ENCODE results near the gene SUPV3L1. TPM values are rescaled to one million over a fixed set of nuclear protein-coding genes. Genes with fewer than 3 reads are reported as not detected.
"Not testable (repeated sequence)": the region's sequence is repeated elsewhere in the genome, so short reads cannot be mapped to it uniquely, and the experiment has no call there.

The SUPV3L1 gene
- total RNA-seq, 2 experiments from 2014 or later: 78.1 to 78.7 TPM

- H3K27ac ChIP-seq (ENCODE audit: low read depth in 1 of 2, low read length in 2 of 2): no peak overlapping the region
- no peaks in the 10 kb centered on the region for H3K4me1 ChIP-seq (ENCODE audit: insufficient read depth, low read length)
- Mint-ChIP-seq H3K27me3 (no peaks in the 10 kb centered on the region), H3K9me3 (no peaks in the 10 kb centered on the region), H3K4me3 (no peak overlapping the region), H3K4me1 (ENCODE audit: low read depth) (no peaks in the 10 kb centered on the region), H3K36me3 (ENCODE audit: low read depth) (peaks cover 62% of the 10 kb centered on the region), H3K27ac (no peak overlapping the region)
- no peak for ATAC-seq (ENCODE audit: poor library complexity)
- no peaks in the 10 kb centered on the region for H3K9me3 ChIP-seq (ENCODE audit: control insufficient read depth in 1 of 2, insufficient read depth in 1 of 2, low read length in 2 of 2)
- POLR2A ChIA-PET: no interaction called here
- no peak for TF ChIP-seq CTCF (IDR thresholded peaks at IDR 0.05)
- intact Hi-C loops (cut with DNase I, micrococcal nuclease): no loop called here
- no peak overlapping the region for H3K4me3 ChIP-seq (ENCODE audit: low read length)
- CTCF ChIA-PET: no interaction called here
- no peaks in the 10 kb centered on the region for H3K27me3 ChIP-seq (ENCODE audit: control insufficient read depth in 1 of 2, insufficient read depth in 2 of 2, low read length in 2 of 2)
- DNase-seq: no peak
- H3K36me3 ChIP-seq (ENCODE audit: insufficient read depth, low read length): peaks cover 26% of the 10 kb centered on the region
Observed at GRCh38 chr10:69250041-69250440, 70.0 kb downstream of the SUPV3L1 start.

- DNase-seq; H3K27me3 Mint-ChIP-seq; H3K27ac Mint-ChIP-seq; H3K4me3 ChIP-seq (ENCODE audit: low read length); ATAC-seq (ENCODE audit: poor library complexity); intact Hi-C loops (cut with DNase I, micrococcal nuclease); H3K4me3 Mint-ChIP-seq; H3K4me1 Mint-ChIP-seq (ENCODE audit: low read depth); H3K27ac ChIP-seq (ENCODE audit: low read depth in 1 of 2, low read length in 2 of 2); H3K9me3 Mint-ChIP-seq; H3K4me1 ChIP-seq (ENCODE audit: insufficient read depth, low read length); H3K9me3 ChIP-seq (ENCODE audit: control insufficient read depth in 1 of 2, insufficient read depth in 1 of 2, low read length in 2 of 2); CTCF ChIA-PET; H3K27me3 ChIP-seq (ENCODE audit: control insufficient read depth in 1 of 2, insufficient read depth in 2 of 2, low read length in 2 of 2): not testable (repeated sequence)
- H3K36me3 Mint-ChIP-seq (ENCODE audit: low read depth): peaks cover 53% of the 10 kb centered on the region
- POLR2A ChIA-PET: interaction anchor here (0.6 kb wide), 1 partner anchor 20 kb away, joined by 4 read pairs; no protein-coding TSS in a partner anchor
- H3K36me3 ChIP-seq (ENCODE audit: insufficient read depth, low read length): peaks cover 26% of the 10 kb centered on the region
Observed at GRCh38 chr10:69251417-69251816, 71.4 kb downstream of the SUPV3L1 start.

GRCh38 chr10:69253171-69253570 is 73.1 kb downstream of the SUPV3L1 start:
- Mint-ChIP-seq H3K36me3 (ENCODE audit: low read depth) (peaks cover 56% of the 10 kb centered on the region), H3K9me3 (no peaks in the 10 kb centered on the region), H3K4me1 (ENCODE audit: low read depth) (no peaks in the 10 kb centered on the region), H3K27me3 (no peaks in the 10 kb centered on the region), H3K27ac (no peak overlapping the region), H3K4me3 (no peak overlapping the region)
- POLR2A ChIA-PET: interaction anchor here (0.7 kb wide), 1 partner anchor 20 kb away, joined by 3 read pairs; no protein-coding TSS in a partner anchor
- TF ChIP-seq CTCF (IDR thresholded peaks at IDR 0.05): no peak
- no peak for DNase-seq
- Histone ChIP-seq H3K36me3 (ENCODE audit: insufficient read depth, low read length) (peaks cover 29% of the 10 kb centered on the region), H3K27me3 (ENCODE audit: control insufficient read depth in 1 of 2, insufficient read depth in 2 of 2, low read length in 2 of 2) (no peaks in the 10 kb centered on the region), H3K9me3 (ENCODE audit: control insufficient read depth in 1 of 2, insufficient read depth in 1 of 2, low read length in 2 of 2) (no peaks in the 10 kb centered on the region), H3K27ac (ENCODE audit: low read depth in 1 of 2, low read length in 2 of 2) (no peak overlapping the region), H3K4me1 (ENCODE audit: insufficient read depth, low read length) (no peaks in the 10 kb centered on the region), H3K4me3 (ENCODE audit: low read length) (no peak overlapping the region)
- ATAC-seq (ENCODE audit: poor library complexity): no peak
- CTCF ChIA-PET: interaction anchor here (1.3 kb wide), 1 partner anchor 139 kb away, joined by 4 read pairs; no protein-coding TSS in a partner anchor
- intact Hi-C loops (cut with DNase I, micrococcal nuclease): no loop called here

GRCh38 chr10:69254877-69255276 is 74.8 kb downstream of the SUPV3L1 start:
- Mint-ChIP-seq H3K4me3 (no peak overlapping the region), H3K9me3 (no peaks in the 10 kb centered on the region), H3K27me3 (no peaks in the 10 kb centered on the region), H3K27ac (no peak overlapping the region), H3K4me1 (ENCODE audit: low read depth) (no peaks in the 10 kb centered on the region), H3K36me3 (ENCODE audit: low read depth) (peaks cover 54% of the 10 kb centered on the region)
- no peak for TF ChIP-seq CTCF (IDR thresholded peaks at IDR 0.05)
- ChIA-PET CTCF (no interaction called here), POLR2A (no interaction called here)
- H3K4me3 ChIP-seq (ENCODE audit: low read length): no peak overlapping the region
- DNase-seq (no peak), ATAC-seq (ENCODE audit: poor library complexity) (no peak)
- intact Hi-C loops (cut with DNase I, micrococcal nuclease): no loop called here
- H3K27ac ChIP-seq (ENCODE audit: low read depth in 1 of 2, low read length in 2 of 2): no peak overlapping the region
- H3K36me3 ChIP-seq (ENCODE audit: insufficient read depth, low read length): peaks cover 28% of the 10 kb centered on the region
- H3K27me3 ChIP-seq (ENCODE audit: control insufficient read depth in 1 of 2, insufficient read depth in 2 of 2, low read length in 2 of 2): no peaks in the 10 kb centered on the region
- no peaks in the 10 kb centered on the region for H3K4me1 ChIP-seq (ENCODE audit: insufficient read depth, low read length)
- no peaks in the 10 kb centered on the region for H3K9me3 ChIP-seq (ENCODE audit: control insufficient read depth in 1 of 2, insufficient read depth in 1 of 2, low read length in 2 of 2)

Measured in CD4-positive, alpha-beta T cell (primary cell).